DMS53 treated with DMSO at 0.1 percent for 48 hours (cell line): ENCODE measurements around the gene METTL26.

Experiments
- DNase-seq: peaks from one replicate; lab custom pipeline; 2025; ENCODE audit not compliant: unreplicated experiment; lab: John Stamatoyannopoulos, UW

Gene METTL26

GRCh38 chr16:636206-637080 lies at the start of gene METTL26:
Gene METTL26, minus strand, starts transcription at chr16:636305. Its CDS starts 15 bp downstream, at chr16:636290.
- peak; percentile 78 for DNase-seq

GRCh38 chr16:684961-685696 lies 49.0 kb upstream of the METTL26 start:
- DNase-seq, result peak; percentile 85

- DNase-seq, result peak; percentile 87
Observed at GRCh38 chr16:684071-684794, 48.1 kb upstream of the METTL26 start, which contains the start of gene JMJD8. Gene JMJD8, minus strand, starts transcription at chr16:684334. Its CDS starts 15 bp downstream, at chr16:684319.

DNA sequence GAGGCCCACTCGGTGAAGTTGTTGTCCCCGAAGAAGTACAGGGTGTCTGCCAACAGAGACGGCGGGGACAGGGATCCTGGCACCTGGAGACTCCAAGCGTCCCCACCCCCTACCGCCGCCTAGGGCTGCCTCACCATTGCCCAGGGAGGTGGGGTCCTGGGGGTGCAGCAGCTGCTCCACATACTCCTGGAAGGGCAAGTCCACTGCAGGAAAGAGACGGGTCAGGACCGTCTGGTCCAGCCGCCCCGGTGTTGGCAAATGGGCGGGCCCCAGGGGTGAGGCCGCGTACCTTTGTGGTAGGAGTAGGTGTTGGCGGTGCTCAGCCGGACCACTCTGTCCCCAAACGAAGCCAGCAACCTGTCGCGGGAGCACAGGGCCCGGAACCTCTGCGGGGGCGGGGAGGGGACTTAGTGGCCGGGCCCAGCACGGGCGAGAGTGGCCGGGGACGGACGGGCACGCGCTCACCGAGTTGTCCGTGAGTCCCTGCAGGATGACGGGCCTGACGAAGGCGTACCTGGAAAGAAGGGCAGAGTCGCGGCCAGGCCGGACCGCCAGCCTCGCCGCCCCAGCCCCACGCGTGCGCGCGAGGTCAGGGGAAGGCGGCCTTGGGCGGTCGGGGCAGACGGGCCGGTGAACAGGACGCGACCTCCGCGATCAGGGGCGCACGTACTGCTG lies 47.4 kb upstream of the METTL26 start:
- DNase-seq, result no peak

- no peak for DNase-seq
Observed at GRCh38 chr16:682493-683395, 46.6 kb upstream of the METTL26 start.

GRCh38 chr16:681746-682427 lies 45.8 kb upstream of the METTL26 start:
- DNase-seq, result no peak

GRCh38 chr16:680967-681745 lies 45.1 kb upstream of the METTL26 start:
- DNase-seq, result no peak

DNA sequence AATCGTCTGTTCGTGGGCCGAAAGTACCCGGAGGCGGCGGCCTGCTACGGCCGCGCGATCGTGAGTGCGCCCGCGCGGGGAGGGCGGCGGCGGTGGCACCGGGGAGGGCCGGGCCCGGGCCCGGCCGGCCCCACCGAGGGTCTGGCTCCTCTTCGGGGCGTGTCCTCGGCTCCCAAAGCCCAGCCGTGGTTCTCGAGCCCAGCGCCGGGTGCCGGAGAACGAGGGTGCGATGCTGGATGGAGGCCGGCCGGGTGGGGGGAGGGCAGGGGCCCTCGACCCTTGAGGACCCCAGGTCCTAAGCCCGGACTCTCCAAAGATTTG lies 44.5 kb upstream of the METTL26 start:
- no peak for DNase-seq

GRCh38 chr16:679814-680624 lies 43.9 kb upstream of the METTL26 start, which contains the start of gene STUB1:
Gene STUB1, plus strand, starts transcription at chr16:680410. Its CDS starts 116 bp downstream, at chr16:680526.
- DNase-seq, result peak; percentile 74

DNA sequence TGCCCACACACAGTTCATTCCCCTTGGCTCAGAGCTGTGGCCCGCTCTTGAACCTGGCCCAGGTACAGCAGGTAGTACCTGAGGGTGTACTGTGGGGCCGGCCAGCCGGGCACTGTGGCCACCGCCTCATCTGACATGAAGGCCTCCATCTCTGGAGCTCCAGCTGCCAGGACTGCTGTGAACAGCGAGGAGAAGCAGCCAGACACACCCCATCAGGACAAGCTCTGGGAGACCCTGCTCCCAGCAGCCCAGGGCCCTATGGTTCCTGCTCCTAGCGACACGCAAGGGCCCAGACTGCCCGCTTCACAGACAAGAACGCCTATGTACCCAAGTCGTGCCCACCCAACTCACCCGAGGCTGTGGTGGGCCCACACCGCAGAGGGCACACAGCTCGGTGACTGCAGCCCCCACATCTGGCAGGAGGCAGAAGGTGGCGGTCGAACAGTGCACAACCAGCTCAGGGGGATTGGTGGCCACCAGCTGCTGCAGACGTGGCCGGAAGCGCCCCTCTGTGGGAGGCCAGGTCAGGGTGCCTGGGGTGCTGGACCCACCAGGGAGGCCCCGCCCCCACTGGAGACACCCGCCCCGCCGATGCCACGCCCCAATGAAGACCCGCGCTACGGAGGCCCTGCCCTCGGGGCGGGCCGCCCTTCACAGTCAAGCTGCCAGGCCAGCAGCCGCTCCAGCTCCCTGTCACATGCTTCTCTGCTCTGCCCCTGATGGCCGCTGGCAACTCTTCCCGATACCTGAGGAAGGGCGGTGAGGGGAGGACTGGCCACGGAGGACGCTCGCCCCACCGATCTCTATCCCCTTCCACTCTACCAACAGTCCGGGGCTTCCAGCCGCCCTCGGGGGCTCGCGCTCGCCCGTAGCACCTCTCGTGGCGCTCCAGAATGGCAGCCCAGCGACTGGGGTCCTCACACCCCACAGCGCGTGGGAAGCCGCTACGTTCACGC lies 43.0 kb upstream of the METTL26 start:
- peak; percentile 59 for DNase-seq

DNA sequence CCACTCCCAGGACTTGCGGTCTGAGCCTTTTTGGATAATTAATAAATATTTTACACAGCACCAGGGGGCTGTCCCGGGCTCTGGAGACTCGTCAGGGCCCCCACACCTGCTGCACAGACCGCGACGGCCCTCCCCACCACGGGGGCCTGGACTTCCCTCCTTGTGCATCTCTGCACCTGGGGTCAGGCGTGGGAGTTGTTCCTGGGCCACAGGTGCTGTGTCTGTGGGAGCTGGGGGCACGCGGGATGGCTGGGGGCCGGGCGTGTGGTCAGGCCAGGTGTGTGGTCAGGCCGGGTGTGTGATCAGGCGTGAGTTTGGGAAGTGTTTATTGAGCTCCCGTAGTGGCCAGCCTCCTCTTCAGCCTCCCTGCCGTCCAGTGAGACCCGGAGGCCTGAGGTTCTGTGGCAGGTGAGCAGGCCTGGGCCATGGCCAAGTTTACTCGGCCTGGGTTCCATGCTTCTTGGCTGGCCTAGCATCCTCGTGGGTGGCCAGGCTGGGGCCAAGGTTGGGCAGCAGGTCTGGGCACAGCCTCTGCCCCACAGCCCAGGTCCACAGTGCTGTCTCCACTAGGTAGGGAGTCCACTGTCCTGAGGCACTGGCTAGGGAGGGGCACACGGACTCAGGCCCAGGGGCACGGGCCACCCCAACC lies 42.2 kb upstream of the METTL26 start:
- no peak for DNase-seq

- DNase-seq, result no peak
Observed at GRCh38 chr16:677316-678190, 41.4 kb upstream of the METTL26 start.

GRCh38 chr16:676913-677312 lies 40.8 kb upstream of the METTL26 start:
- peak; percentile 46 for DNase-seq

GRCh38 chr16:676565-676902 lies 40.4 kb upstream of the METTL26 start:
- DNase-seq, result no peak

DNA sequence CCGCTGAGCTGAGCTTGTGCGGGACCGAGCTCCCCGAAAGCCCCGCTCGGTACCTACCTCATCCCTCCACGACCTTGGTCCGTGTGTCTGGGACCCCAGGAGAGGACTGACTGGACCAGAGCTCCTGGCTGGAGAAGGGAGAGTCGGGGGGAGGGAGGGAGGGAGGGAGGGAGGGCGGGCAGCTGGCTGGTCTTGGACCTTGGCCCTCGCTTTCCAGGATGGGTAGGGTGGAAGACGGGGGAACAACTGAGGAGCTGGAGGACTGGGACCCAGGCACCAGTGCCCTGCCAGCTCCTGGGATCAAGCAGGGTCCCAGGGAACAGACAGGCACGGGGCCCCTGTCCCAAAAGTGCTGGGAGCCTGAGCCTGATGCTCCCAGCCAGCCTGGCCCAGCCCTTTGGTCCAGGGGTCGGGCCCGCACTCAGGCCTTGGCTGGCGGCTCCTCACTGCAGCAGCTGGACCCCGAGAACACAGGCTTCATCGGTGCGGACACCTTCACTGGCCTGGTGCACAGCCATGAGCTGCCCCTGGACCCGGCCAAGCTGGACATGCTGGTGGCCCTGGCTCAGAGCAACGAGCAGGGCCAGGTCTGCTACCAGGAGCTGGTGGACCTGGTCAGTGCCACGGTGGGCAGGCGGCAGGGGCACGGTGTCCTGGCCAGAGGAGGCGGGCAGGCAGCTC lies 39.9 kb upstream of the METTL26 start:
- DNase-seq, result no peak
